GM18526 (cell line): ENCODE measurements around the gene PLEKHA4.

Experiments
- POLR2A ChIP-seq: IDR thresholded peaks from 3 replicates; pipeline ENCODE4 v1.6.1; 2011; ENCODE audit not compliant: insufficient read length; ENCODE audit errors: extremely low read depth

Gene PLEKHA4

GRCh38 chr19:48836089-48837017 is 32.1 kb downstream of the PLEKHA4 start, which contains the start of gene HSD17B14:
HSD17B14 (minus strand) TSS chr19:48836491; CDS start chr19:48836411, 80 bp downstream.
- TF ChIP-seq POLR2A = no peak

- peak; percentile 23 for TF ChIP-seq POLR2A
These were observed 32.7 kb downstream of the PLEKHA4 start for GRCh38 chr19:48835734-48836088.

GRCh38 chr19:48833977-48834376 is 34.4 kb downstream of the PLEKHA4 start:
- no peak for TF ChIP-seq POLR2A

- TF ChIP-seq POLR2A = no peak
These were observed 35.4 kb downstream of the PLEKHA4 start for GRCh38 chr19:48833049-48833448.

GRCh38 chr19:48830965-48831364 is 37.5 kb downstream of the PLEKHA4 start:
- no peak for TF ChIP-seq POLR2A

- no peak for TF ChIP-seq POLR2A
These were observed 38.3 kb downstream of the PLEKHA4 start for GRCh38 chr19:48830088-48830487.

GRCh38 chr19:48826606-48827020 is 41.8 kb downstream of the PLEKHA4 start:
- no peak for TF ChIP-seq POLR2A

GRCh38 chr19:48822514-48822913 is 45.9 kb downstream of the PLEKHA4 start:
- no peak for TF ChIP-seq POLR2A

GRCh38 chr19:48821633-48822032 is 46.8 kb downstream of the PLEKHA4 start:
- TF ChIP-seq POLR2A = no peak

- TF ChIP-seq POLR2A = no peak
These were observed 49.0 kb downstream of the PLEKHA4 start for GRCh38 chr19:48819366-48819816.

GRCh38 chr19:48818234-48818820 is 50.1 kb downstream of the PLEKHA4 start:
- TF ChIP-seq POLR2A = no peak

- TF ChIP-seq POLR2A = no peak
These were observed 50.8 kb downstream of the PLEKHA4 start for GRCh38 chr19:48817585-48818124.

GRCh38 chr19:48815870-48816501 is 52.4 kb downstream of the PLEKHA4 start:
- no peak for TF ChIP-seq POLR2A

GRCh38 chr19:48814895-48815294 is 53.5 kb downstream of the PLEKHA4 start:
- TF ChIP-seq POLR2A = no peak

GRCh38 chr19:48813123-48813913 is 55.1 kb downstream of the PLEKHA4 start:
- no peak for TF ChIP-seq POLR2A
